HG03460 (cell line): ENCODE results near the gene CLRN2.
"Not testable (repeated sequence)": the region's sequence is repeated elsewhere in the genome, so short reads cannot be mapped to it uniquely, and the experiment has no call there.

ENCODE experiments used
- ATAC-seq: cut with Tn5 transposase; IDR thresholded peaks from one replicate; pipeline ENCODE4 v1.9.1; 2021; ENCODE audit not compliant: unreplicated experiment

The CLRN2 gene

GRCh38 chr4:17544205-17544604 is 29.2 kb downstream of the CLRN2 start:
- ATAC-seq: no peak

- ATAC-seq: no peak
Measured at GRCh38 chr4:17544831-17545234, 29.9 kb downstream of the CLRN2 start.

- no peak for ATAC-seq
Measured at GRCh38 chr4:17545374-17546140, 30.6 kb downstream of the CLRN2 start.

- no peak for ATAC-seq
Measured at GRCh38 chr4:17546222-17546621, 31.3 kb downstream of the CLRN2 start.

GRCh38 chr4:17546678-17547077 is 31.7 kb downstream of the CLRN2 start:
- ATAC-seq: no peak

GRCh38 chr4:17550549-17550948 is 35.6 kb downstream of the CLRN2 start:
- no peak for ATAC-seq

- ATAC-seq: no peak
Measured at GRCh38 chr4:17552427-17552826, 37.5 kb downstream of the CLRN2 start.

GRCh38 chr4:17554568-17554967 is 39.6 kb downstream of the CLRN2 start:
- no peak for ATAC-seq

GRCh38 chr4:17556498-17556897 is 41.5 kb downstream of the CLRN2 start:
- ATAC-seq: no peak

- ATAC-seq: no peak
Measured at GRCh38 chr4:17557880-17558279, 42.9 kb downstream of the CLRN2 start.

GRCh38 chr4:17558941-17559708 is 44.2 kb downstream of the CLRN2 start:
- no peak for ATAC-seq

GRCh38 chr4:17559709-17560048 is 44.7 kb downstream of the CLRN2 start:
- no peak for ATAC-seq

GRCh38 chr4:17560065-17560673 is 45.2 kb downstream of the CLRN2 start:
- ATAC-seq: no peak

GRCh38 chr4:17561195-17561909 is 46.4 kb downstream of the CLRN2 start:
- ATAC-seq: no peak

- ATAC-seq: no peak
Measured at GRCh38 chr4:17562157-17562556, 47.2 kb downstream of the CLRN2 start.

- ATAC-seq: no peak
Measured at GRCh38 chr4:17565846-17566245, 50.9 kb downstream of the CLRN2 start.

GRCh38 chr4:17567271-17567670 is 52.3 kb downstream of the CLRN2 start:
- ATAC-seq: no peak

GRCh38 chr4:17574206-17574605 is 59.2 kb downstream of the CLRN2 start:
- ATAC-seq: no peak

- ATAC-seq: not testable (repeated sequence)
Measured at GRCh38 chr4:17575177-17575576, 60.2 kb downstream of the CLRN2 start.
